ENCODE results near the gene SAT1.

The SAT1 gene

DNA sequence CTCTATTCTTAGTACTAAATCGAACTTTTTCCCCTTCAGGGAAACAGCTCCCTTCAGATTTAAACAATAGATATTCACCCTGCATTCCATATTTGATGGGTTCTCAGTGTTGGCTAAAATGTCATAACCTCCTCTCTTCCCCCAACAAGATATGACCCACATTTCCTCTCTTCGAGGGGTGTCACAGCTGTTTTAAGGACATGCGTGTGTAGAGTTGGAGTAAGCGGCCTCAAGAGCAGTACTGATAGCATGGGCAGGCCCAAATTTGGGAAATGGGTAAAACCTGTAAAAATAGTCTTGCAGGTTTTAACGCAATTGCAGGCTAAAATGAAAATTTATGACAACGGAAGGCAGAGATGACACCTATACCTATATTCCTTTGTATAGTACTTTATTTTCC is 28.7 kb downstream of the SAT1 start:
- no peak for DNase-seq

DNA sequence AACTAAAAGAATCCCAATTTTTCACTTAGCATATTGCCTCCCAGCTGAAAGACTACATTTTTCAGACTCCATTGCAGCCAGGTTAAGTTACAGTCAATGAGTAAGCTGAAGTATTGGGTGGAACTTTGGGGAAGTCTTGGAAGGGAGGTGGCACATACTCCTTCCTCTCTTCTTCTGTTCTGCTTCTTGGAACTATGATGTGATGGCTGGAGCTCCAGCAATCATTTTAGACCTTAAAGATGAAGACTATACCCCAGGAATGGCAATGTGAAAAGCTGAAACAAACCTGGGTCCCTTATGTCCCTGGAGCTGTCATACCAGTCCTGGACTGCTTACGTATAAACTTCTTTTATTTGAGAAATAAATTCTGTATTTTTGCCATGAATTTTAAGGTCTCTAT is 30.8 kb downstream of the SAT1 start:
- DNase-seq, result no peak

DNA sequence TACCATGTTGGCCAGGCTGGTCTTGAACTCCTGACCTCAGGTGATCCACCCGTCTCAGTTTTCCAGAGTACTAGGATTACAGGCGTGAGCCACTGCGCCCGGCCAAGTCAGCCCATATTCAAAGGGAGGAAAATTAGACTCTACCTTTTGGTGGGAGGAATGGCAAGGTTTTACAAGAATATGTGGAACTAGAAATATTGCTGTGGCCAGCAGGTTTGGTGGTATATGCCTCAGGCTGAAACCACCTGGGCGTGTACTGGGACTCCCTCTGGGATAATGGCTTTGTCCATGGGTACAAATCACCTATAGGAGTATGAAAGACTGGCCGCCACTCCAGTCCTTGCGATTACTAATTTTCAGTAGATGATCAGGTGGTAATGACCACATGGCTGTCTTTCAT is 32.4 kb downstream of the SAT1 start:
- no peak for DNase-seq

DNA sequence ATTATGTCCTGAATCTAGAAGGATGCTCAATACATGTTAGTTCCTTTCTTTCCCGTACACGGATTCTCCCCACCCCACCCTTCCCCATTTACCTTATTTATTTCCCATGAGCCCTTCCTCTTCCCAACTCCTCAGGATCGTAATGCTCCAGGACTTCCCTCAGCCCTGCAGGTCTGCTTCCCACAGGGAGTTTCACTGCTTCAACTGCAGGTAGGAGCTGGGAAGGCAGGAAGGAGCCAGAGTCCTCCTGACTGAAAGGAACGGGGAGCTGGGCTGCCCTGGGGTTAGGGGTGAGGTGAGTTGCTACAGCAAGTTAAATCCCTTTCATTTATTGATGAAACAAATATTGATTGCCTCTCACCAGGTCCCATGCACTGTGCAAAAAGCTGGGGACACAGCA is 33.2 kb downstream of the SAT1 start:
- no peak for DNase-seq

DNA sequence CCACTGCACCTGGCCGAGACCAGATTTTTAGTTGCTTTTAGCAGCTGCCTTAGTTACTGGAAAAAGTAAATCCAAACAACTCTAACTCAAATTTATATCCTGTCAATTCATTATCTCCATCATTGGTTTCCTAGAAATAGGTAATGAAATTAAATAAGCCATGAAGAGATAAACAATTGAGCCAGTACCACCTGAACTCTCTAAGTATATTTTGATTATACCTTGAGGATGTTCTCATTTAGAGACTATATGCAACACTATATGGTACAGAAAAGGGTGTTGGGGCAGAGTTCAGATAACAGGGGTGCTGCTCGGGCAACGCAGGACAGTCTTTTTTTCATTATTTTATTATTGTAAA is 35.0 kb downstream of the SAT1 start:
- DNase-seq, result no peak

DNA sequence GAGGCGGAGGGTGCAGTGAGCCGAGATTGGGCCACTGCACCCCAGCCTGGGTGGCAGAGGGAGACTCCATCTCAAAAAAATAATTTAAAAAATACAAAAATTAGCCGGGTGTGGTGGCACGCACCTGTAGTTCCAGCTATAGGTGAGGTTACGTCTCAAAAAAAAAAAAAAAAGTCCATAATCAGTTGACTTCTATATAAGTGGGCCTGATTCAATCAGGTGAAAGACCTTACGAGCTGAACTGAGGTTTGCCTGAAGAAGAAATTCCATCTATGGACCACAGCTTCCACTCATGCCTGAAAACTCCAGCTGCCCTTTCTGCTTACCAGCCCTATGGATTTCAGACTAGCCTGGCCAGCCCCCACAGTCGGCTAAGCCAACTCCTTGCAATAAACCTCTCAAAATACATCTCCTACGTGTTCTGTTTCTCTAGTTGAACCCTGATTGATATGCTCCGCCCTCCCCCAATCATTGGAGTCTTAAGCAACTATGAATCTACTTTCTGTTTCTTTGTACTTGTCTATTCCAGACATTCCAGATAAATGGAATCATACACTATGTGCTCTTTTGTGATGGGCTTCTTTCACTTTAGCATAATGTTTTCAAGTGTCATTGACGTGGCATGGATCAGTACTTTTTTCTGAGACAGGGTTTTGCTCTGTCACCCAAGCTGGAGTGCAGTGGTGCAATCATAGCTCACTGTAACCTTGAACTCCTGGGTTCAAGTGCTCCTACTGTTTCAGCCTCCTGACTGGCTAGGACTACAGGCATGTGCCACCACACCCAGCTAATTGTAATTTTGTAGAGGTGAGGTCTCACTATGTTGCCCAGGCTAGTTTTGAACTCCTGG is 36.6 kb downstream of the SAT1 start:
- no peak for DNase-seq

DNA sequence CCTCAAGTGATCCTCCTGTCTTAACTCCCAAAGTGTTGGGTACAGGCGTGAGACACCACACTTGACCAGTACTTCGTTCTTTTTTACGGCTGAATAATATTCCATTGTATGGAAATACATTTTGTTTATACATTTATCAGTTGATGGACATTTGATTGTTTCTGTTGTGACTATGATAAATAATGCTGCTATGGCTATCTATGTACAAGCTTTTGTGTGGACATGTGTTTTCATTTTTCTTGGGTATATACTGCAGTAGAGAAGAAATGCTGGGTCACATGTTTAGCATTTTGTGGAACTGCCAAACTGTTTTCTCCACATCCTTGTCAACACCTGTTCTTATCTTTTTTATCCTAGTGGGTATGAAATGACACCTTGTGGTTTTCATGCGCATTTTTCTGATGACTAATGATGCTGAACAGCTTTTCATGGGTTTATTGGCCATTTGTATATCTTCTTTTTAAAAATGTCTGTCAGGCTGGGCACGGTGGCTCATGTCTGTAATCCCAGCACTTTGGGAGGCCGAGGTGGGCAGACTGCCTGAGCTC is 37.3 kb downstream of the SAT1 start:
- DNase-seq, result no peak

DNA sequence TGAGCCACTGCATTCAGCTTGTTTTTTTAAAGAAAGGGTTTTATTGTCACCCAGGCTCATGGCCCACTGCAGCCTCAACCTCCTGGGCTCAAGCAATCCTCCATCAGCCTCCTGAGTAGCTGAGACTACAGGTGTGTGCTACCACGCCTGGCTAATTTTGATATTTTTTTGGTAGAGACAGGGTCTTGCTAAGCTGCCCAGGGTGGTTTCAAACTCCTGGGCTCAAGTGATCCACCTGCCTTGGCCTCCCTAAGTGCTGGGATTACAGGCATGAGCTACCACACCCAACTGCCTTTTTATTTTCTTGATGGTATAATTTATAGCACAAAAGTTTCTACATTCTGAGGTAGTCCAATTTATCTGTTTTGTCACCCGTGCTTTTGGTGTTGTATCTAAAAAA is 38.9 kb downstream of the SAT1 start:
- DNase-seq, result no peak

DNA sequence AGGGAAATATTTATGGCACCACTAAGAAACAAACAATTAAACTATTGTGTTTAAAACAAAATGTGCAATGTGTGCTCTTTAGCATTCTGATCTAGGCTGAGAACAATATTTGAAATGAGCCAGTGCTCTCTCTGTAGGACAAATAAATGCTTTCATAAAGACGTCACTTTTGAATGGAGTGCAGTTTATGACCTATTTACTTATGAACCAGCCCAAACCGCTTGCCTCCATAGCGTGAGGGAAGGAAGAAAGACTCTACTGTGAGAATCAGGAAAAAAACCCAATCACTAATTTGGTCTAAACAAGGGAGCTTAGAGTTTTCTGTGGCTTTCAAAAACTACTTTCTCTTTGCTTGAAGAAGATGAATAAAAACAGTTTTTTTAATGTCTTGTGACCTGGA is 39.4 kb downstream of the SAT1 start:
- peak; percentile 79 for DNase-seq

DNA sequence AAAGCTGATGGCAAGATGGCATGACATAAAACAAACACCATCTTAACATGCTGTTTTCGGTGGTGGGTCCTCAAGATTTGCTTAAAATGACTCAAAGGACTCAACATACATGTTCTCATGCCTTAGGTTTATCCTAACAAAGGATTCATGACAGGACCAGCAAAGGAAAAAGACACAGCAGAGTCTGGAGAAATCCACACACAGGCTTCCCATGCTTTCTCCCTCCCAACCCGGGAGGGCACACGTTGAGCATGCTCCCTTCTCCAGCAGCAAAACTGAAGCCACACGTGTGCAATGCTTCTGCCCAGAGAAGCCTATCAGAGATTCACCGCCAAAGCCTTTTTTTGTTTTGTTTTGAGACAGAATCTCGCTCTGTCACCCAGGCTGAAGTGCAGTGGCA is 39.9 kb downstream of the SAT1 start:
- DNase-seq, result no peak

DNA sequence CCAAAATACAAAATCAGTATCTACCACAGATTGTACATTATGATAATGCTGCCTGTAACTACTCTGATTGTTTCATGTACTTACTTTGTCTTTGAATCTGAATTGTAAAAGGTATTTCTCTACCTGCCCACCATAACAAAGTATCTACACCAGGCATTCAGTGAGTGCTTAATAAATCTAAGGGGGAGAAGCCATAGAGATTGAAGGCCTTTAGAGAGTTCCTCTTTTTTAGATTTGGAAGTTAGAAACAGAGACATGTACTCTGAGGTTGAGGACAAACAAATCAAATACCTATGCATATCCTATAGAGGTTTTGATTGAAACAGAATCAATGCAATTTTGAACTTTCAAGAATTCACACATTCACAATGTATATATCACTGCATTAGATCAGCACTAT is 42.7 kb downstream of the SAT1 start:
- no peak for DNase-seq

DNA sequence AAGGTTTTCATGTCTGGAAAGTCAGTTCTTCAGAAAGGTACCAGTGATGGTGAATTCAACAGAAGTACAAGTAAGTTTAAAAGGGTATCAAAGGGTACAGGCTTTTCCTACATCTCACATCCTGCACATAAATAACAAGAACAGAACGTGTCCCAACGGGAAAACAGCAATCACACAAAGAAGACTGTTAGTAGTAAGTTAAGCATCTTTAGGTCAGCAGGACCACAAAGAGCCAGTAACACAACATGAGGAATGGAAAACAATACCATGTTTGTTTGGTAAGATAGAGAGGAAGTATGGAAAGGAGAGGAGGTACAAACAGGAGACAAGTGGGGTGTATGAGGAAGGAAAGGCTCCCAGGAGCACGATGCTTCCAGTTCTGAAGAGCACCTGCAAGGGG is 43.2 kb downstream of the SAT1 start:
- no peak for DNase-seq

DNA sequence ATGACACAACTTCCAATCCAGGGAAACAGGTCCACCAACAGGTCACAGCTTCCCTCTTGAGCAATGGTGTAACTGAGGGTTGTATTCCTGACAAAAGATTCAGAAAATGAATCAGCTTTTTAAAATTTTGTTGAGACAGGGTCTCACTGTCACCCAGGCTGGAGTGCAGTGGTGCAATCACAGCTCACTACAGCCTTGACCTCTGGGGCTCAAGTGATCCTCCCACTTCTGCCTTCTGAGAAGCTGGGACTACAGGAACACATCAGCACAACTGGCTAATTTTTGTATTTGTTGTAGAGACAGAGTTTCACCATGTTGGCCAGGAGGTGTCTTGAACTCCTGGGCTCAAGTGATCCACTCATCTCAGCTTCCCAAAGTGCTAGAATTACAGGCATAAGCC is 43.7 kb downstream of the SAT1 start:
- DNase-seq, result no peak

DNA sequence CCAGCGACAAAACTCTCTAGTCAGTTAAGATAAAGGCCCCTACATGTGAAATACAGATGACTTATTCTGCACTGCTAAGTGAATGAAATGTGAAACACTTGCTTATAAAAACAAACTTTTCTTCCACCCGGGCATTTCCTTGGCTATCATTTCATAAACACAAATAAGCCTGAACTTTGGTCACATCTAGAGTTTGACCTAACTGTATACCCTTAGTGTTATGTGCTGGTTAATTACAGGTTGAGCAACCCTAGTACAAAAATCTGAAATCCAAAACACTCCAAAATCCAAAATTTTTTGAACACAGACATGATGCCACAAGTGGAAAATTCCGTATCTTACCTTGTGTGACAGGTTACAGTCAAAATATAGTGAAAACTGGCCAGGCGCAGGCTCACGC is 45.9 kb downstream of the SAT1 start:
- DNase-seq, result no peak

DNA sequence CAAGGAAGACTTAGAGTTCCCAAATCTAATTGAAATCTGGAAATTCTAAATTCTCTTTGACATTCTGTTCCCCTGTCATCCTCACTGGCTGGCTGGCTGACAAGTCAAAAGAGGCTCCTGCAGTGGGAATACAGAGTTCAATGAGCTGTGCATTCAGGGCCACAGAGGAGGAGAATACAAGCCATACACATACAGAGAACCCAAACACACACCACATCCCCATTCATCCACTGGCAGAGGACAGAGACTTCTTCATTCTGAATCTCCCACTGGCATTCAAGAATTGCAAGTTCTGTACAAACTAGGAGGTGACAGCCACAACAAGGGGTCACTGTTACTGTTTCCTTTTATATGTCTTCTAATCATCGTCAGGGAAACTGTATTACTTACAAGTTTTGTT is 49.7 kb downstream of the SAT1 start:
- DNase-seq, result no peak
